Superior temporal gyrus (tissue), 1 donor: ENCODE data around the gene AUNIP.

ENCODE experiments used
- DNase-seq: peaks from one replicate; pipeline ENCODE4 v3.0.0-alpha.2; 2016; ENCODE audit errors: extremely low spot score

AUNIP gene

DNA sequence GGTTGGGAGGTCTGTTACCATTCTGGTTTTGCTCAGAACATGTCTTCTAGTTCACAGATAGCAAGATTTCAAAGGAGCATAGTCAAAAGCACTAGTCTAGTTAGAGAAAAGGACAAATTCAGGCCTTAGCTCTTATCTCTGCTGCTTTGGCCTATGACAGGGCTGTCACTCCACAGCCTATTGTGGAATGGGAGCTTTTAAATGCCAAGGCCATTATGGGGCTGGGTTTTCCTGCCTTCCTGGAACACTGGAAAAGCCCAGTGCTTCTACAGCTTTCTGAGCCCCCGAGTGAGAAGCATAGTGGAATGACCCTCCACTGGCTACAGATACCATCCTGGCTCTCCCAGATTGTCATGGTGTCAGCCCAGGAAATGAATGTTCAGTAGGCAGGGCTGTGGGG is 30.2 kb downstream of the AUNIP start:
- DNase-seq = no peak

DNA sequence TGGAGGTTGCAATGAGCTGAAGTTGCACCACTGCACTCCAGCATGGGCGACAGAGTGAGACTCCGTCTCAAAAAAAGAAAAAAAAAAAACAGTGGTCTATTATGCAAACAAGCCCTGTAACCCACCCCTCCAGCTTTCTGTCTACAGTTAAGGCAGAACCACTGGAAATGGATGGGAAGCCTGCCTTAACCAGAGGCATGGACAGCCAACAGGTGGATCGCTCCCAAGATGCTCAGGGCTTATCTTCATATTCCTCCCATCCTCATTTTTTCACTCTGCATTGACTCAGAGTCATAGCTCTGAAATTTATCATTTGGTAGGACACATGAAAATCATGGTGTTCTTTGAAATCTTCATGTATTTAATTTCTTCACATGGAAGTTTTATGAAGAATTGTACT is 30.8 kb downstream of the AUNIP start:
- no peak for DNase-seq

DNA sequence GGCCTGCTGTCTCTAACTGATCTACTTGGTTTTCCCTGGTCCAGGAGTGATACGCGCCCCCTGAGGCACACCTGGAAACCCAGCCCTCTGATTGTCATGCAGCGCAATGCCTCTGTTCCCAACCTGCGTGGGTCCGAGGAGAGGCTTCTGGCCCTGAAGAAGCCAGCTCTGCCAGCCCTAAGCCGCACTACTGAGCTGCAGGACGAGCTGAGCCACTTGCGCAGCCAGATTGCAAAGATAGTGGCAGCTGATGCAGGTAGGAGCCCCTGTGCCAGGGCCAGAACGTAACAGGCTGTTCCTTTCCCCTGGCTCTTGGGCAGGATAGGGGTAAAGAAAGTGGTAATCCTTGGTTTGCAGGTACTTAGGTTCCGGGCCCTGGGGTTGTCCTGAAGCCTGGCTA is 32.7 kb downstream of the AUNIP start:
- no peak for DNase-seq

DNA sequence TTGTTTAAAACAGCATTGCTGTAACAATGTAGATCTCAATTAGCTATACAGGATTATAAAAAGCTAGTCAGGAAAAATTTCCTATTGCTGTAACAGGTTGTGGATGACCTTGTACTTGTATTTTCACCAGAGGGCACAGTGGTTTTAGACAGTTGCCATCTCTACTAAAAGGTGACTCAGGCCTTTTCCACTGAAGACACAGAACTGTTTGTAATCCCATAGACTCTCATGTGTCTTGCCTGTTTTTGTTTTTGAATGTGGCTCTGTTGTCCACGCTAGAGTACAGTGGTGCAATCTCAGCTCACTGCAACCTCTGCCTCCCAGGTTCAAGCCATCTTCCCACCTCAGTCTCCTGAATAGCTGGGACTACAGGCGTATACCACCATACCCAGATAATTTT is 33.7 kb downstream of the AUNIP start:
- no peak for DNase-seq

DNA sequence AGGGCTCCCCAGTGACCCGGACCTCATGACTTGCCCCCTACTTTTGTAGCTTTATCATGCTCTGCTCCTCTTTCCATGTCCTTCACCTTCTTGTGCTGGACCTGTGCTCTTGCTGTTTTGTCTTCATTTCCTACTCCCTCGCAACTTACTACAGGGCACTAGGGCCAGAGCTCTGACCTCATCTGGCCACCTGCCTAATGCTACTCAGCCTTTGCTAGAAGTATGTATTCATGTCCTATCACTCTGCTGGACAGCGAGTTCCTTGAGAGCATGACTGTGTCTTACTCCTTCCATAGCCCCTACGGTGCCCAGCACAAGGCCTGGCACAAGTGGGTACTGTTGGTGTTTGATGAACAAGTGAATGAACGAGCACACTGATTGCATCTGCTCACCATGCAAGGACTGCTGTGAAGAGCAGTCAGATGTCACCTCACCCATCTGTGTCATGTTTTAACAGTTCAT is 37.6 kb downstream of the AUNIP start:
- DNase-seq = no peak

DNA sequence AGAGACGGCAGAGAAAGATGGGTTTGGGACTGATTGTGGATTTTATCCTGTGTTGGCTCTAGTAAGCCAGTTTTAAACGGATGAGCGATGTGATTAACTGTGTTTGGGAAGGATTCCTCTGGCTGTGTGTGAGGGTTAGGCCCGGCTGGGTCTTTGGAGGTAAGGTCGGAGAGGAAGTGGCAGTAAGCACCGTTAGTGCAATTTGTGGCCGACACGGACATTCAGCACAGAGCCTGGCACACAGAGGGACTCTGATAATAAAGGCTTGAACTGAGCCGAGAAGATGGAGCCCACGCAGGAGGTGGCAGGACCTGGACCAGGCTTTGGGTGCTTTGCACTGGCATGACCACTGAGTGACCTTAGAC is 38.2 kb downstream of the AUNIP start:
- DNase-seq = no peak

DNA sequence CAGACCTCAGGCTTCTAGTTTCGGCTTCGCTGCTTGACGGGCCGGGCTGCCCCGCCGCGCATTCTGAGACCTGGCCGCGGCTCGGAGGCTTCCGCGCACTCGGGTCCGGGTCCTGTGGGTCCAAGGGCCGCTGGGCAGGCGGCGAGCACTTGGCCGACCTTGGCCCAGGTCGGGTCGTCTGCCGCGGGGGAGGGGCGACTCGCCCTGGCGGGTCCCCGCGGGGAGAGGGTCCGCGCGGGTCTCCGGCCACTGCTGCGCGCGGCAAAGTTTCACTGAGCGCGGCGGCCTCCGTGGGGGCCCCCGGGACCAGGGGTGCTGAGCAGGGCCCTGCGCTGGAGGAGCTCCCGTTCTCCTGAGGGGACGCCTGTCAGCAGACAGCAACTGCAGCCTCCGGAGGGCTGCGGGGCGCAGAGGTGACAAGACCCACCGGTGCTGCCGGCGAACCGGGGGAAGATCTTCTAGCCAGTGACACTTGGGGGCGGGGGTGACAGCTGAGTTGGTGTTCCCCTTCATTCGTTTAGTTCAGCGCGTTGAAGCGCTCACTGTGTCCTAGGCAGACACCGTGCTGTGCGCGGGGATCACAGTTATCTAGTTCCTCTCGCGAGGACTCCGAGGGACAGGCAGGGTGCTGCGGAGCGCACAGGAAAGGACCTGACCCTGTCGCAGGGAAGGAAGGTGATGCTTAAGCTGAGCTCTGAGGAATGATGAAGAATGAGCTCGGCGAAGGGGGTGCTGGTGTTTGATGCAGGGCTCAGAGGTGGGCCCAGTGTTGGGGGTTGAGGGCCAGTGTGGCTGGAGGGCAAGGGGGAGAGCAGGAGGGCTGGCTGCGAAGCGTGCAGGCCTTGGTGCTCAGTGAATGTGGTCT is 38.8 kb downstream of the AUNIP start:
- no peak for DNase-seq

DNA sequence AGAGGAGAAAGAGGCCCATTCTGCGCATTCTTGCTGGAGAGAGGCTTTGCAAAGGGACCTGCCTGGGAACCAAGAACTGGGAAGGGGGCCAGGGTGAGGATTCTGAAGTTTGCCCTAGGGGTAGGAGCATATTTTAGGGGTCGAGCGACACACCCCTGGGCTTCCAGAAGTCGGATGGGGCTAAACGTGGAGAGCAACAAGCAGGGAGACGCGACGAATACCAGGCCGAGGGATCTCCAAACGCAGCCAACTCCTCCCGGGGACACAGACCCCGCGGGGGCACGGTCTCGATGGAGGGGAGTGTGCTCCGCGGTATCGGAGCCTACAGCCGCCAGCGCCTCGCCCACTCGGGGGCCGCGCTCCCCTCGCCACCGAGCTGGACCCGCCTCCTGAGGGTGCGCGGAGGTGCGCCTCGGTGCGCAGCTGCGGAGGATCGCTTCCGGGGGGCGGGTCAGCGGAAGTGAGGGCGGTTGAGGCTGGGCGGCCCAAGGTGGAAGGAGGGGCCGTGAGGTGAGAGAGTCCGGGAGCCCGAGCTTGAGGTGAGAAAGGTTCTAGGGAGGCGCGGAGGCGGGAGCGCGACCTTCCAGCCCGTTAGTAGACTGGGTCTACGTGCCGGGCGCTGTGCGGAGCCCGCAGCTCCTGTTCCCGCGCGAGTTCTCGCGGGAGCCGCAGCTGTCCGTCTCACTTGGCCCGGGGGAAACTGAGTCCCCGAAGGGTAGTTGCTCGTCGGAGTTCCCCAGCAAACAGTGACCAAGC is 39.6 kb downstream of the AUNIP start, which contains the start of gene MTFR1L:
Gene MTFR1L (plus strand): TSS at position 464 of the 756 bp plus-strand sequence. CDS start 3,151 bp downstream, outside the sequence.
- peak; percentile 85 for DNase-seq

DNA sequence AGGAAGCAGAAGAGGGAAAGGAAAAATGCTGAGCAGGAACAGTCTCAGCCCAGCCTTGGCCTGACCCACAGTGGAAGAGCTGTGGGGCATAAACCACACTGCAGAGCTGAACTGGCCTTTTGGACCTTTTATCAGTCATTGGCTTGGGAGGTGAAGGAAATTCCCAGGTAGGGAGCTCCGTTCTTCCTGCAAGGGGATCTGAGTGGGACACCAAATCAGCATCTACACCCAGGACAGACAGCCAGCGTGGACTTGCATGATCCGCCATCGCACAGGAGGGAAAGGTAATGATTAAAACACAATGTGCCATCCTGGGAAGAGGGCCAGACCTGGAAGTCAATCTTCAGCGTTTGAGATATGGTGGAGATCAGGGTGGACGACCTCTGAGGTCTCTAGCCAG is 40.7 kb downstream of the AUNIP start:
- no peak for DNase-seq

DNA sequence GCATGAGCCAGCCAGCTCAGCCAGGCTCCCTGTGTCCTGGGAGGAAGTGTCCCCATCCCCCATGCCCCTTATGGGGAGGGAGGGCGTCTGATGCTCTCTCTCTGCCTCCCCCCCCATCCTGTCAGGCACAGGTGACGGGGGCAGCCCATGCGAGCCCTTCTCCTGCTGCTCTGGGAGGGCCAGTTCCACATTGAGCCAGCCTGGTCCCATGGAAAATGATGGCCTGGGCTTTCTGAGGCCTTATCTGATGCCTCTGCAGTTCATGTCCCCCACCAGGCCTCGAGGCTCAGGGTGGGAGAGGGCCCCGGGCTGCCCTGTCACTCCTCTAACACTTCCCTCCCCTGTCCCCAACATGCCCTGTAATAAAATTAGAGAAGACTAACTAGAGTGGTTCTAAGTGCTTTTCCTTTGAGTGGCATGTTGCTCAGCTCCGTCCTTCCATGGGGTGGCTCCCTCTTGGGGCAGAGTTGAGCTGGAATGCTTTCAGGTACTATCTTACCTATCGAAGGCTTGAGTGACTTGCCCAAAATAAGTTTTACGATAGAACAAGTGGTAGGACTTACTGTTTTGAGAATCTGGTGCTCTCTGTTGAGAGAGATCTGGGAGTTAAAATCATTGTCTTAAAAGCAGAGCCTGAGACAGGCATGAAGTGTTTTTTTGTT is 41.3 kb downstream of the AUNIP start:
- DNase-seq = no peak

DNA sequence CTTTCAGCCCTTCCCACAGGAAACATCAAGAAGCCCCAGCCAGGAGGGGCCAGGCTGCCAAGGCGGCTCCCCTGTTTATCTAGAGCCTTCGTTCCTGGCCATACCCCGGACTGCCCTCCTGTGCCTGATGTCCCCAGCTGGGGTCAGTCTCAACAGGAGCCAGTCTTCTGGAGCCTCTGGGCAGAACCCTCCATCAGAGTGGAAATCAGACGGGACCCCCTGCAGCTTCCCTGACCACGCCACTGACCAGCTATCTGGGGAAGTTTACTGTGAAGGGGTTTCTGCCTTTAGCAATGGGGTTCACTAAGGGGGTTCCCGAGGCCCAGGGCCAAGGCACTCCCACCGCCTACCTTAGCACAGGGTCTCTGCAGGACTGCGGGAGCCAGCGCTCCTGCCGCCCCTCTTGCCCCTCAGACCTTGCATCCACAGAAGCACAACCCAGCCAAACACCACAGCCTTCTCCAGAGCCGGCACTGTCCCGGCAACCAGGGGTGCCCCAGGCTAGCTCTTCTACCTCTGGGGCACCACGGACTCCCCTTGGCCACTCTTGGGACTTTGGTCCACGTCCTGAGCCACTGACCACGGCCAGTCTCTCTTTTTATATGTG is 43.0 kb downstream of the AUNIP start:
- no peak for DNase-seq

DNA sequence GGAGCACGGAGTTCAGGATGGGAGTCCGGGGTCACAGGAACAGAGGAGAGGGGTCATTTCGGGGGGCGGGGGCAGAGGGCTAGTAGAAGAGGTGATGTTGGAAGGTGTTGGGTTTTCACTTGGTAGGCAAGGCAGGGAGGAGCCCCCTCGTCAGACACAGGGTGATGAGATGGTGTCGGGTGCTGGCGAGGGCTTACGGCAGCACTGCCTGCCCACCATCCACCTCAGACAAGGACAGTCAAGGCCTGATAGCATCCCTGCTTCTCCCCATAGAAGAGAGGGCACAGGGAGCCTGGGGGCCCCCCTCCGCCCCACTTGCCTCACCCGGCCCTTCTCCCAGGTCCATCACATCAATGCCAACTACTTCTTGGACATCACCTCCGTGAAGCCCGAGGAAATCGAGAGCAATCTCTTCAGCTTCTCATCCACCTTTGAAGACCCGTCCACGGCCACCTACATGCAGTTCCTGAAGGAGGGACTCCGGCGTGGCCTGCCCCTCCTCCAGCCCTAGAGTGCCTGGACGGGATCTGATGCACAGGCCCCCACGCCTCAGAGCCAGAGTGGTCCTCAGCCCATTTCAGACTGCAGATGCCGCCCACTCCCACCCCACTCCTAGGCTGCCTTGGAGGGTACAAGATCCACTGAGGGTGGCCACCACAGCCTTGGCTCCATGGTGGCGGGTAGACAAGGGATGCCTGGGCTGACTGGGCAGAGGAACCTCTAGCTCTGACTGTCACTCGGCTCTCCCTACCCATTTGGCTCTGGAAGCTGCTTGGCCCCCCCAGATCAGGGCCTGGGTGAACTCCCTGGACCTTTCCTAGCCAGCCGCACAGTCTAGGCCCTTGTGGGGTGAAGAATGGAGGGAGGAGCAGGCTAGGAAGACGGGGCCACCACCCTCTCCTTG is 43.8 kb downstream of the AUNIP start:
- DNase-seq = no peak

DNA sequence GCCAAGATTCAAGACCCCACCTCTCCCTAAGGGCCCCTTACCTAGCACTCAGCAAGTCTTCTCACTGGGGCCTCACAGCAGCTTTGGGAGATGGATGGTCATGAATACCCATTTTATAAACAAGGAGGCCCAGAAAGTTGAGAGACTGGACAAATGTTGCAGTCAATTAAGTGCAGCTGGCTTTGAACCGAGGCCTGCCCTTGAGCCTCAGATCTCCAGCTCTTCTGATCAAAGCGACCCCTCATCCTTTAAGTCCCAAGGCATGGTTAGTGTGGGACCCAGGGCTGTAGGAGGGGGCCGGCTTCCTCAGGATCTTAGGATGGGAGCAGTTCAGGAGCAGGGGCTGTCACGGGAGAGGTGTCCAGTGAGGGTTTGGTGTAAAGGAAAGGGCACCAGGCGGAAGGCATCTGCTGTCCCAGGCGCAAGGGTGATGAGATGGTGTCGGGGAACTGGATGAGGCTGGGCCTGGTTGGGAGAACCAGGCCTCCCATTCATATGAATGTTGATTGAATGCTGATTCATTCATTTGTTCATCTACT is 44.6 kb downstream of the AUNIP start:
- no peak for DNase-seq

DNA sequence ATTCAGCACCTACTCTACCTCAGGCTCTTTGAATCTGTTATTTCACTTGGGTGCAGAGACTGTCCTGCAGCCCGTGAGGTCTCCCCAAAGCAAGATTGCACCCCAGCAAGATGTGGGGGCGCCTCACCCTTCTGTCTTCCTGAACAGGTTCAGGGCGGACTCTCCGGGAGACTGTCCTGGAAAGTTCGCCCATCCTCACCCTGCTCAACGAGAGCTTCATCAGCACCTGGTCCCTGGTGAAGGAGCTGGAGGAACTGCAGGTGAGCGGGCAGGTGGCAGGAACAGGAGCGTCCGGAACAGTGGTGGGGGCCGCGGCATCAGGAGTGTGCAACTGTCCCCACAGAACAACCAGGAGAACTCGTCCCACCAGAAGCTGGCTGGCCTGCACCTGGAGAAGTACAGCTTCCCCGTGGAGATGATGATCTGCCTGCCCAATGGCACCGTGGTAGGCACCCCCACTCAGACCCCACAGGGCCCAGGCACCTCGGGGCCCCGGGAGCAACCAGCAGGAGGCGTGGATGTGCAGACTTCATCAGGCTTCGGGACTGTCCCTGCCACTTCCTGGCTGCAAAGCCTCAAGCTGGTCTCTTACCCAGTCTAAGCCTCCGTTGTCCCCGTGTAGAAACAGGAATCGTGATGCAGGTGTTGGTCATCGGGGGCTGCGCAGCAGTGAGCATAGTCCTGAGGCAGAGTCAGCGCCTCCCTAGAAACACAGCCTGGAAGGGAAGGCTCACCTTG is 45.4 kb downstream of the AUNIP start:
- no peak for DNase-seq

DNA sequence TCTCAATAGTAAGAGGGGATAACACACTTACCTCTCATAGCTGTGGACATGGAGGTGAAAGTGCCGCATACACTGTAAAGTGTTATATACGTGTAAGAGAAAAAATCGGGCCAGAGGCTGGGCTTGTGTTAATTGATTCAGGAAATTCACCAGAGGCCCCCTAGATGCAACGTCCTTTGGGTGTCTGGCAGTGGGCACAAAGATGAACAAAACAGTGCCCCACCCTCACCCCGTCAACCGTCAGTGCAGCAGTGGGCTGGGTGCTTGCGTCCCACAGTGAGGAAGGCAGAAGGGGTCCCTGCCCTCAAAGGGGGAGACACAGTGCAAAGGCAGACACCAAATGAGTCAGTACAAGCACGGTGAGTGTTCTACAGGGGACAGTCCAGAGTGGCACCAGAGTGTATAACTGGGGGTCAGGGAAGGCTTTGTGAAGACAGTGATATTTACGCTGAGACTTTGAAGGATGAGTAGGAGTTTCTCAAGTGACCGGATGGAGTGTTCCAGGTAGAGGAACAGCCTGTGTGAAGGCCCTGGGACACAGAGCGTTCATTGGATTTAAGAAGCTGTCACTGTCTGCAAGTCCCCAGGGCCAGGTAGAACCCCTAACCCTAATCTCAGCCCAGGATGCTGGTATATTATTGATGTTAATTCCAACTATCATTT is 46.1 kb downstream of the AUNIP start:
- no peak for DNase-seq

DNA sequence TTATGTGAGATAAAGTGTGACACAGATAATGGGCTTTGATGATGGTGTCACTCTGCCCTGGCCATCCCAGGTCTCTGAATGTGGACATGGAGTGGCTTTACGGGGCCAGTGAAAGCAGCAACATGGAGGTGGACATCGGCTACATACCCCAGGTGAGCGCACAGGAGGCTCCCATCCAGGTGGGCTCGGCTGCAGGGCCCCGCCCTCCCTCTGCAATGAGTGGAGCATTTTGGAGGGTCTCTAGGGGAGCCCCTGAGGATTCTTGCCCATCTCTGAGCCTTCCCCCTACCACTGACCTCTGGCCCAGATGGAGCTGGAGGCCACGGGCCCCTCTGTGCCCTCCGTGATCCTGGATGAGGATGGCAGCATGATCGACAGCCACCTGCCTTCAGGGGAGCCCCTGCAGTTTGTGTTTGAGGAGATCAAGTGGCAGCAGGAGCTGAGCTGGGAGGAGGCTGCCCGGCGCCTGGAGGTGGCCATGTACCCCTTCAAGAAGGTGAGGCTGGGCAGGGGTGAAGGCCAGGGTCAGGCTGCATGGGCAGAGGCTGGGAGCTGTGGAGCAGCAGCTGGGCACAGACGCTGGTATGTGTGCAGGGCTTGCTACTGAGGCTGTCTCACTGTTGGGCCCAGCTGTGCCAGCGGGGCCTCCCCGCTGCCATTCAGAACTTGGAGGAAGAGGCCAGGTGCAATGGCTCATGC is 47.7 kb downstream of the AUNIP start:
- no peak for DNase-seq

DNA sequence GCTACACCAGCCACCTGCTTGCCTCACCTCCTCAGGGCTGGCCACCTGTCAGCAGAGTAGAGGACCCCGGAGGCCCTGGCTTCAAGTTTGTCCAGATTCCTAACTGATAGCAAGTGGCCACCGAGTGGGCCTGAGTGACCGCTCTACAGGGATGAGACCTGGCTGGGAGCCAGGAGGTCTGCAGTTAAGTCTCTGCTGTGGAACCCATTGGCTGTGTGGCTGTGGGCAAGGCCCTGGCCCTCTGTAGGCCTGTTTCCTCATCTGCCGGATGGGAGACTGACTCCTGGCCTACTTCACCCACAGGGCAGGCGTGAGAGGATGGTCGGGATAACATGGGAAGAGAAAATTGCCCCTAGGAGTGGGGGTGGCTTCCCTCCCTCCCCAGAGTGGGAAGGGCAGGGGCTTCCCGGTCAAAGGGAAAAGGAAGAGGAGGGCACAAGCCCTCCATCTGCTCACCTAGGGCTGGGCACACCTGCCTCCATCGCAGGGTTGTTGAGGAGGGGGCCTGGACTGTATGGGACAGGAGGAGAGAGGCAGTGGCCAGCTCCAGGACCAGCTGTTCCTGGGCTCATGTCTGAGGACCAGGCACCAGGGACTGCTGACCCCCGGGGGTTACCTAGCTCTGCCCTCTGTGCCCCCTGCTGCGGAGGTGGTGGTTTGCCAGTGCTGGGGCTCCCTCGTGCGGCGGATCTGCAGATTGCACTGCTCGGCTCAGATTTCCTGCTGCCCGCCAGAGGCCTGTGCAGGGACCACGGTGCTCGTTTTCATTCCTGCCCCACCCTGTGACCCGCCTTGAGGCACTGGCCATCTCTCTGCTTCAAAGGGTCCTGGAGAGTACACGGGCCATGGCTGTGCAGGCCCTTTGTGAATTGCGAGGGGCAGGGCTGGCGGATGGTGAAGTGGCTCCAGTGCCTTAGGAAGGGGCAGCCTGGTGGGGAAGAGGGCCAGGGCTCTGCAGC is 48.6 kb downstream of the AUNIP start:
- peak; percentile 78 for DNase-seq

DNA sequence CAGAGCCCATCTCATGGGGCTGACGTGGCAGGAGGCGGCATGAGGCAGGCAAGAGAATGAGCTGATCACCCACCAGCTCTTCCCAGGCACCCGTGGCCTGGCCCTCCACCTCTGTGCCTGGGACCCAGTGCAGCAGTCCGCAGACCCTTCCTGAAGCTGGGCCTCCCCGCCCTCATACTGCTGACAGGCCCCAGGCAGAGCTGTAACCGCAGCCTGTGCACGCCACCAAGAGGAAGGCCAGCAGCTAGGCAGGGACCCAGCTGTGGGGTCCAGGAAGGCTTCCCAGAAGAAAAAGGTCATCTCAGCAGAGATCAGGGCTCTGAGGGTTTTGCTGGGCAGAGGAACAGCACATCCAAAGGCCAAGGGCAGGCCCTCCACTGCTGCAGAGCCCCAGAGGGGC is 49.3 kb downstream of the AUNIP start:
- no peak for DNase-seq
